ENCODE measurements around the gene KITLG. TPM values are rescaled to one million over a fixed set of nuclear protein-coding genes. Genes with fewer than 3 reads are reported as not detected.
"Not testable (repeated sequence)": the region's sequence is repeated elsewhere in the genome, so short reads cannot be mapped to it uniquely, and the experiment has no call there.

KITLG gene
- not detected for total RNA-seq

- peak; percentile 28 to 89 for ATAC-seq
- peak in 1 of 2 donors; percentile 30 for DNase-seq (ENCODE audit: low spot score in 2 of 2)
- peaks cover 3 to 5% of the 10 kb centered on the region in 2 donors for H3K9me3 Mint-ChIP-seq
- no peaks in the 10 kb centered on the region for H3K36me3 Mint-ChIP-seq
- no peak within 1 kb of the TSS for H3K27ac Mint-ChIP-seq
Measured at GRCh38 chr12:88580051-88580871, at the start of gene KITLG. Gene KITLG (minus strand): TSS chr12:88580471. CDS start chr12:88580278, 193 bp downstream.

- no peaks in the 10 kb centered on the region for H3K9me3 Mint-ChIP-seq
- H3K27ac Mint-ChIP-seq: no peak overlapping the region
- ATAC-seq: no peak
Measured at GRCh38 chr12:88628856-88629509, 48.7 kb upstream of the KITLG start.

GRCh38 chr12:88628035-88628434 lies 47.8 kb upstream of the KITLG start:
- H3K9me3 Mint-ChIP-seq; ATAC-seq; H3K36me3 Mint-ChIP-seq; DNase-seq (ENCODE audit: low spot score in 2 of 2); H3K27ac Mint-ChIP-seq: not testable (repeated sequence)

More at GRCh38 chr12:88628856-88629509, 48.7 kb upstream of the KITLG start:
- H3K36me3 Mint-ChIP-seq: no peaks in the 10 kb centered on the region
- DNase-seq (ENCODE audit: low spot score in 2 of 2): no peak

GRCh38 chr12:88627501-88627900 lies 47.2 kb upstream of the KITLG start:
- H3K9me3 Mint-ChIP-seq: no peaks in the 10 kb centered on the region
- no peak overlapping the region for H3K27ac Mint-ChIP-seq
- ATAC-seq (no peak), DNase-seq (ENCODE audit: low spot score in 2 of 2) (no peak)
- H3K36me3 Mint-ChIP-seq: no peaks in the 10 kb centered on the region

GRCh38 chr12:88625356-88625755 lies 45.1 kb upstream of the KITLG start:
- no peaks in the 10 kb centered on the region for H3K36me3 Mint-ChIP-seq
- DNase-seq (ENCODE audit: low spot score in 2 of 2): no peak
- H3K9me3 Mint-ChIP-seq: no peaks in the 10 kb centered on the region
- H3K27ac Mint-ChIP-seq: no peak overlapping the region
- no peak for ATAC-seq

- ATAC-seq: no peak
- Mint-ChIP-seq H3K27ac (no peak overlapping the region), H3K36me3 (no peaks in the 10 kb centered on the region)
Measured at GRCh38 chr12:88624911-88625310, 44.6 kb upstream of the KITLG start.

GRCh38 chr12:88623777-88624548 lies 43.7 kb upstream of the KITLG start:
- DNase-seq (ENCODE audit: low spot score in 2 of 2) (no peak), ATAC-seq (no peak)
- no peaks in the 10 kb centered on the region for H3K36me3 Mint-ChIP-seq
- no peak overlapping the region for H3K27ac Mint-ChIP-seq
- no peaks in the 10 kb centered on the region for H3K9me3 Mint-ChIP-seq

More at GRCh38 chr12:88624911-88625310, 44.6 kb upstream of the KITLG start:
- no peaks in the 10 kb centered on the region for H3K9me3 Mint-ChIP-seq
- no peak for DNase-seq (ENCODE audit: low spot score in 2 of 2)

- Mint-ChIP-seq H3K27ac (no peak overlapping the region), H3K9me3 (peaks cover 5 to 10% of the 10 kb centered on the region in 2 donors), H3K36me3 (no peaks in the 10 kb centered on the region)
- no peak for DNase-seq (ENCODE audit: low spot score in 2 of 2)
- ATAC-seq: no peak
Measured at GRCh38 chr12:88617352-88617751, 37.1 kb upstream of the KITLG start.

- ATAC-seq: no peak
- H3K9me3 Mint-ChIP-seq: peaks cover 10 to 11% of the 10 kb centered on the region in 2 donors
Measured at GRCh38 chr12:88615490-88615889, 35.2 kb upstream of the KITLG start.

GRCh38 chr12:88604646-88605045 lies 24.4 kb upstream of the KITLG start:
- peaks cover 12 to 25% of the 10 kb centered on the region in 2 donors for H3K9me3 Mint-ChIP-seq
- DNase-seq (ENCODE audit: low spot score in 2 of 2) (no peak), ATAC-seq (no peak)
- H3K27ac Mint-ChIP-seq: no peak overlapping the region
- peaks cover 6 to 7% of the 10 kb centered on the region in 2 donors for H3K36me3 Mint-ChIP-seq

More at GRCh38 chr12:88615490-88615889, 35.2 kb upstream of the KITLG start:
- Mint-ChIP-seq H3K27ac (no peak overlapping the region), H3K36me3 (no peaks in the 10 kb centered on the region)
- no peak for DNase-seq (ENCODE audit: low spot score in 2 of 2)

- no peak for DNase-seq (ENCODE audit: low spot score in 2 of 2)
- Mint-ChIP-seq H3K36me3 (peaks cover 0 to under 1% of the 10 kb centered on the region in 2 donors), H3K9me3 (peaks cover 0 to 4% of the 10 kb centered on the region in 2 donors), H3K27ac (no peak overlapping the region)
- no peak for ATAC-seq
Measured at GRCh38 chr12:88600272-88600671, 20.0 kb upstream of the KITLG start.

GRCh38 chr12:88597365-88597764 lies 17.1 kb upstream of the KITLG start:
- Mint-ChIP-seq H3K9me3 (no peaks in the 10 kb centered on the region), H3K27ac (no peak overlapping the region), H3K36me3 (no peaks in the 10 kb centered on the region)
- ATAC-seq (no peak), DNase-seq (ENCODE audit: low spot score in 2 of 2) (no peak)

GRCh38 chr12:88595697-88596096 lies 15.4 kb upstream of the KITLG start:
- DNase-seq (ENCODE audit: low spot score in 2 of 2): no peak
- no peak overlapping the region for H3K27ac Mint-ChIP-seq
- no peaks in the 10 kb centered on the region for H3K9me3 Mint-ChIP-seq
- ATAC-seq: no peak
- no peaks in the 10 kb centered on the region for H3K36me3 Mint-ChIP-seq

GRCh38 chr12:88594780-88595179 lies 14.5 kb upstream of the KITLG start:
- DNase-seq (ENCODE audit: low spot score in 2 of 2): no peak
- H3K36me3 Mint-ChIP-seq: no peaks in the 10 kb centered on the region
- ATAC-seq: no peak
- H3K27ac Mint-ChIP-seq: no peak overlapping the region
- H3K9me3 Mint-ChIP-seq: peaks cover 0 to 3% of the 10 kb centered on the region in 2 donors

GRCh38 chr12:88591343-88591742 lies 11.1 kb upstream of the KITLG start:
- Mint-ChIP-seq H3K9me3 (peaks cover 12 to 16% of the 10 kb centered on the region in 2 donors), H3K36me3 (peaks cover 0 to 1% of the 10 kb centered on the region in 2 donors), H3K27ac (no peak overlapping the region)
- DNase-seq (ENCODE audit: low spot score in 2 of 2) (no peak), ATAC-seq (no peak)

GRCh38 chr12:88590851-88591250 lies 10.6 kb upstream of the KITLG start:
- DNase-seq (ENCODE audit: low spot score in 2 of 2): no peak
- H3K9me3 Mint-ChIP-seq: peaks cover 16 to 17% of the 10 kb centered on the region in 2 donors

GRCh38 chr12:88585077-88585476 lies 4.8 kb upstream of the KITLG start:
- H3K9me3 Mint-ChIP-seq: peaks cover 21 to 23% of the 10 kb centered on the region in 2 donors
- peaks cover 0 to 4% of the 10 kb centered on the region in 2 donors for H3K36me3 Mint-ChIP-seq
- ATAC-seq (no peak), DNase-seq (ENCODE audit: low spot score in 2 of 2) (no peak)
- no peak overlapping the region for H3K27ac Mint-ChIP-seq

More at GRCh38 chr12:88590851-88591250, 10.6 kb upstream of the KITLG start:
- Mint-ChIP-seq H3K27ac (no peak overlapping the region), H3K36me3 (peaks cover 0 to 4% of the 10 kb centered on the region in 2 donors)
- no peak for ATAC-seq

All from activated naive CD4-positive, alpha-beta T cell treated with anti-CD3 and anti-CD28 coated beads, Interleukin-2, amount 50 U/mL, for 72 hours (primary cell).